ENCODE data around the gene STK11. TPM values are rescaled to one million over a fixed set of nuclear protein-coding genes. Genes with fewer than 3 reads are reported as not detected.
A peak's percentile ranks its signal among the peaks of the same experiment; 100 is the strongest.

The STK11 gene
- total and polyA plus RNA-seq, 3 donors from 2014 or later: 194 to 209 (median 197) TPM

DNA sequence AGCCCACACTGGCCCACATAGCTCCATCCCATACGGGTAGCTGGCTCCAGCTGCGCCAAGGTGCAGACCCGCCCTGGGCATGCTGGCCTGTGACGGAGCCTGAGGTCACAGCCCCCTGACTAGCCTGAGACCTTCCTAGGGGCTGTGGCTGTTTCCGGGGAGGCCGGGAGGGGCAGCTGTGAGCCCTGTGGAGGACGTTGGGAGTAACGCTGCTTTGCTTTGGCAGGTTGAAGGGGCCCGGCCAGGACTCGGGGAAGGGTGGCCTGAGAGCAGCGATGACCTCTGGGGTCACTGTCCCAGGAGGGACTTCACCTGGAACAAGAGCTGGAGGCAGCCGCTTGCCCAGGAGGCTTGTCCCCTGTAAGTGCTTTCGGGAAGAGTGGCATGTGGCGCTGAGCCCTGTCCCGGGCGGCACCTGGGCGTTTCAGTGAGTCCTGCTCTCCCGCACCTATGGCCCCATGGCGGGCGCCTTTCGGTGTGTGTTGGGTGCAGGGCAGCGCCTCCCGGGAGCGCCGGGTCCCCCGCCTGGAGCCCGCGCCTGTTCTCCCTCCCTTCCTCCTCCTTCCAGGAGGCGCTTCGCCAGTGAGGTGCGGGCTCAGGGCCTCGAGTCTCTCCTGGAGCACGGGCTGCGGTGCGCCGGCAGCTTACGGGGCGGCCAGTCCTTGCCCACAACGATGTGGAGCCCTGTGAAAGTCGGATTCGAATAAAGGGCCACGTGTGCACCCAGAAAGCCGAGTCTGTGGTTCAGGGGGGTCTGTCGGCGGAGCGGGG is 68.7 kb downstream of the STK11 start:
- WGBS, 2 donors: 54 to 57% methylated on average over 16 to 45 of the region's 46 CpGs
- no peak for DNase-seq
- Histone ChIP-seq H3K27ac (peak overlapping the region; percentile 93 to 99), H3K27me3 (no peaks in the 10 kb centered on the region), H3K4me1 (peaks cover 58% of the 10 kb centered on the region), H3K36me3 (ENCODE audit: low read depth, missing control alignments) (no peaks in the 10 kb centered on the region), H3K9me3 (no peaks in the 10 kb centered on the region), H3K4me3 (peak overlapping the region; percentile 68 to 71)
- TF ChIP-seq, protein P1, sequence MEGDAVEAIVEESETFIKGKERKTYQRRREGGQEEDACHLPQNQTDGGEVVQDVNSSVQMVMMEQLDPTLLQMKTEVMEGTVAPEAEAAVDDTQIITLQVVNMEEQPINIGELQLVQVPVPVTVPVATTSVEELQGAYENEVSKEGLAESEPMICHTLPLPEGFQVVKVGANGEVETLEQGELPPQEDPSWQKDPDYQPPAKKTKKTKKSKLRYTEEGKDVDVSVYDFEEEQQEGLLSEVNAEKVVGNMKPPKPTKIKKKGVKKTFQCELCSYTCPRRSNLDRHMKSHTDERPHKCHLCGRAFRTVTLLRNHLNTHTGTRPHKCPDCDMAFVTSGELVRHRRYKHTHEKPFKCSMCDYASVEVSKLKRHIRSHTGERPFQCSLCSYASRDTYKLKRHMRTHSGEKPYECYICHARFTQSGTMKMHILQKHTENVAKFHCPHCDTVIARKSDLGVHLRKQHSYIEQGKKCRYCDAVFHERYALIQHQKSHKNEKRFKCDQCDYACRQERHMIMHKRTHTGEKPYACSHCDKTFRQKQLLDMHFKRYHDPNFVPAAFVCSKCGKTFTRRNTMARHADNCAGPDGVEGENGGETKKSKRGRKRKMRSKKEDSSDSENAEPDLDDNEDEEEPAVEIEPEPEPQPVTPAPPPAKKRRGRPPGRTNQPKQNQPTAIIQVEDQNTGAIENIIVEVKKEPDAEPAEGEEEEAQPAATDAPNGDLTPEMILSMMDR (IDR thresholded peaks at IDR 0.05): no peak
- no peak for TF ChIP-seq POLR2A (IDR thresholded peaks at IDR 0.05)
- intact Hi-C loops (cut with DNase I; ENCODE audit: low total_unique reads): no loop called here

DNA sequence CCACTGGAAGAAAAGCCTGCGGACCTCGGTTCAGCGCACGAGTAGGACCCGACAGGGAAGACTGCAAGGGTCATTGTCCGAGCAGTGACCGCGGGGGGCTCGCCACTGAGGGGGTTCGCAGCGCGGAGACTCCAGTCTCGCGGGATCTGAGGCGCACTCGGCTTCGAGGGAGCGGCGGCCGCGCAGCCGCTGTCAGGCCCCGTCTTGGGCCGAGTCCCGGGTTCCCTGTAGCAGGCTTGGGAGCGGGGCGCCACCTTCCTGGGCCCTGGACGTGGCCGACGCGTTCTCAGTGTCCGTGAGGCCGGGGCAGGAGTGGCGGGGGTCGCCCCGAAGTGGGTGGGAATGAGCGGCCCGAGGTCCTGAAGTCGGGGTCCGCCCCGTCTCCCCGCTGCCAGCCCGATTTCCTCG is 69.3 kb downstream of the STK11 start:
- Histone ChIP-seq H3K27ac (peak overlapping the region; percentile 93 to 99), H3K27me3 (no peaks in the 10 kb centered on the region), H3K4me1 (peaks cover 58% of the 10 kb centered on the region), H3K4me3 (peak overlapping the region; percentile 68 to 71), H3K9me3 (no peaks in the 10 kb centered on the region), H3K36me3 (ENCODE audit: low read depth, missing control alignments) (no peaks in the 10 kb centered on the region)
- TF ChIP-seq, protein P1 (IDR thresholded peaks at IDR 0.05): no peak
- TF ChIP-seq POLR2A (IDR thresholded peaks at IDR 0.05): no peak
- intact Hi-C loops (cut with DNase I; ENCODE audit: low total_unique reads): no loop called here
- DNase-seq: no peak
- 39 to 48% methylated on average over 5 to 10 of the region's 44 CpGs for WGBS, 2 donors

DNA sequence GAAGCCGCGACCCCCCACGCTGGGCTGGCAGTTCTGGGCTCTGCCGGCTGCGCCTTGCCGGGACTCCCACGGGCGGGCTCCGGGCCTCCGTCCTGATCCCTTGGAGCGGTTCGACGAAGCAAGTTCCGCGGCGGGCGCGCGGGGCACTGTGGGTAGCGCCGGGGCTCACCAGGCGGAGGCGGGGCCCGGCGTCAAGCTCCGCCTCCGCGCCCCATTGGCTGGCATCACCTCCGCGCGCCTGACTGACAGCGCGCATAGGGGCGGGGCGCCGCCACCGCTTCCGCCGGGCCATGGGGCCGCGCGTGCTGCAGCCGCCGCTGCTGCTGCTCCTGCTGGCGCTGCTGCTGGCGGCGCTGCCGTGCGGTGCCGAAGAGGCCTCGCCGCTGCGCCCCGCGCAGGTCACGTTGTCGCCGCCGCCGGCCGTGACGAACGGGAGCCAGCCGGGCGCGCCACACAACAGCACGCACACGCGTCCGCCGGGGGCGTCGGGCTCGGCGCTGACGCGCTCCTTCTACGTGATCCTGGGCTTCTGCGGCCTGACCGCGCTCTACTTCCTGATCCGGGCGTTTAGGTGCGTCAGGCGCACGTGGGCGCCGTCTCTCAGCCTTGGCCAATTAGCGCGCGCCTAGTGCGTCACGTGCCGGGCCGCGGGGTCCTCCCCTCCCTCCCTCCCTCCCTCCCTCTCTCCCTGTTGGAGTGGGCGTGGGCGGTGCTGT is 69.8 kb downstream of the STK11 start, which contains the start of gene FAM174C:
Gene FAM174C, plus strand, starts transcription at position 271 of the 716 bp plus-strand sequence. Its CDS starts 20 bp downstream, at position 291.
- Histone ChIP-seq H3K4me1 (peaks cover 52% of the 10 kb centered on the region), H3K4me3 (peak within 1 kb of the TSS; percentile 68 to 71), H3K36me3 (ENCODE audit: low read depth, missing control alignments) (no peaks in the 10 kb centered on the region), H3K27ac (peak within 1 kb of the TSS; percentile 93 to 99), H3K27me3 (no peaks in the 10 kb centered on the region), H3K9me3 (no peaks in the 10 kb centered on the region)
- intact Hi-C loops (cut with DNase I; ENCODE audit: low total_unique reads): no loop called here
- 0% methylated on average over 17 to 48 of the region's 98 CpGs for WGBS, 2 donors
- peak; percentile 97 for DNase-seq
- TF ChIP-seq, protein P1 (IDR thresholded peaks at IDR 0.05): no peak
- TF ChIP-seq POLR2A (IDR thresholded peaks at IDR 0.05): no peak

DNA sequence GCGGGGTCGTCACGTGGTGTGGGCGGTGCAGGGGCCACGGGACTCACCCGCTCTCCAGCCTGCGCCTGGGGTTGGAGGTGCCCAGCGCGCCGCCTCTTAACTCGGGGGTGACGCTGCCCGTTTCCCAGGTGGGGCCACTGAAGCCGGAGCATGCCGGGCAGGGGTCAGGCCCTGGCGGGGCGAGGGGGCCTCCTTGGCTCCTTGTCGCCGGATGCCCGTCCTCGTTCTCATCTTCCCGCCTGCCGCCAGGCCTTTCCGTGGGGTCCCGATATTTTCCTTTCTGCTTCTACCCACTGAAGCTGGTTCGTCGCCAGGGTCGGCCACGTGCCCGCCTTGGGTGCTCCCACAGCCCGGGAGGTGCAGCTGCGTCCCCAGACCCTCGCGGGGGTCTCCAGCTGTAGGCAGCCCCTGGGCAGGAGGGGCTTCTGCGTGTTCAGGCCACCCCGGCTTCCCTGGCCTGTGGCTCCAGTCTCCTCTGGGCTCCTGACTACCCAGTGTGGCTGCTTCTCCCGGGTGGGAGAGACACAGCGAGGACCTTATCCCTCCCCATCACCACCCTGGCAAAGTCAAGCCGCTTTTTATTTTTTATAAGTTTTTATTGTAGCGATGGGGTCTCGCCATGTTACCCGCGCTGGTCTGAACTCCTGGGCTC is 70.5 kb downstream of the STK11 start:
- Histone ChIP-seq H3K4me1 (peaks cover 45% of the 10 kb centered on the region), H3K27me3 (no peaks in the 10 kb centered on the region), H3K9me3 (no peaks in the 10 kb centered on the region), H3K36me3 (ENCODE audit: low read depth, missing control alignments) (no peaks in the 10 kb centered on the region), H3K4me3 (peak overlapping the region; percentile 68 to 71), H3K27ac (peak overlapping the region; percentile 93 to 99)
- TF ChIP-seq, protein P1 (IDR thresholded peaks at IDR 0.05): no peak
- TF ChIP-seq POLR2A (IDR thresholded peaks at IDR 0.05): no peak
- 9 to 14% methylated on average over 20 to 42 of the region's 43 CpGs for WGBS, 2 donors
- intact Hi-C loops (cut with DNase I; ENCODE audit: low total_unique reads): no loop called here
- no peak for DNase-seq

All from testis (tissue), 3 donors.